ENCODE results near the gene ARHGAP22.

Gene ARHGAP22

GRCh38 chr10:48556713-48557112 is 48.2 kb downstream of the ARHGAP22 start:
- TF ChIP-seq GABPA (IDR thresholded peaks at IDR 0.05; ENCODE audit: low read depth): no peak
- TF ChIP-seq, protein P1, sequence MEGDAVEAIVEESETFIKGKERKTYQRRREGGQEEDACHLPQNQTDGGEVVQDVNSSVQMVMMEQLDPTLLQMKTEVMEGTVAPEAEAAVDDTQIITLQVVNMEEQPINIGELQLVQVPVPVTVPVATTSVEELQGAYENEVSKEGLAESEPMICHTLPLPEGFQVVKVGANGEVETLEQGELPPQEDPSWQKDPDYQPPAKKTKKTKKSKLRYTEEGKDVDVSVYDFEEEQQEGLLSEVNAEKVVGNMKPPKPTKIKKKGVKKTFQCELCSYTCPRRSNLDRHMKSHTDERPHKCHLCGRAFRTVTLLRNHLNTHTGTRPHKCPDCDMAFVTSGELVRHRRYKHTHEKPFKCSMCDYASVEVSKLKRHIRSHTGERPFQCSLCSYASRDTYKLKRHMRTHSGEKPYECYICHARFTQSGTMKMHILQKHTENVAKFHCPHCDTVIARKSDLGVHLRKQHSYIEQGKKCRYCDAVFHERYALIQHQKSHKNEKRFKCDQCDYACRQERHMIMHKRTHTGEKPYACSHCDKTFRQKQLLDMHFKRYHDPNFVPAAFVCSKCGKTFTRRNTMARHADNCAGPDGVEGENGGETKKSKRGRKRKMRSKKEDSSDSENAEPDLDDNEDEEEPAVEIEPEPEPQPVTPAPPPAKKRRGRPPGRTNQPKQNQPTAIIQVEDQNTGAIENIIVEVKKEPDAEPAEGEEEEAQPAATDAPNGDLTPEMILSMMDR (IDR thresholded peaks at IDR 0.05; ENCODE audit: insufficient read depth, low read length): no peak
- TF ChIP-seq, protein P2, sequence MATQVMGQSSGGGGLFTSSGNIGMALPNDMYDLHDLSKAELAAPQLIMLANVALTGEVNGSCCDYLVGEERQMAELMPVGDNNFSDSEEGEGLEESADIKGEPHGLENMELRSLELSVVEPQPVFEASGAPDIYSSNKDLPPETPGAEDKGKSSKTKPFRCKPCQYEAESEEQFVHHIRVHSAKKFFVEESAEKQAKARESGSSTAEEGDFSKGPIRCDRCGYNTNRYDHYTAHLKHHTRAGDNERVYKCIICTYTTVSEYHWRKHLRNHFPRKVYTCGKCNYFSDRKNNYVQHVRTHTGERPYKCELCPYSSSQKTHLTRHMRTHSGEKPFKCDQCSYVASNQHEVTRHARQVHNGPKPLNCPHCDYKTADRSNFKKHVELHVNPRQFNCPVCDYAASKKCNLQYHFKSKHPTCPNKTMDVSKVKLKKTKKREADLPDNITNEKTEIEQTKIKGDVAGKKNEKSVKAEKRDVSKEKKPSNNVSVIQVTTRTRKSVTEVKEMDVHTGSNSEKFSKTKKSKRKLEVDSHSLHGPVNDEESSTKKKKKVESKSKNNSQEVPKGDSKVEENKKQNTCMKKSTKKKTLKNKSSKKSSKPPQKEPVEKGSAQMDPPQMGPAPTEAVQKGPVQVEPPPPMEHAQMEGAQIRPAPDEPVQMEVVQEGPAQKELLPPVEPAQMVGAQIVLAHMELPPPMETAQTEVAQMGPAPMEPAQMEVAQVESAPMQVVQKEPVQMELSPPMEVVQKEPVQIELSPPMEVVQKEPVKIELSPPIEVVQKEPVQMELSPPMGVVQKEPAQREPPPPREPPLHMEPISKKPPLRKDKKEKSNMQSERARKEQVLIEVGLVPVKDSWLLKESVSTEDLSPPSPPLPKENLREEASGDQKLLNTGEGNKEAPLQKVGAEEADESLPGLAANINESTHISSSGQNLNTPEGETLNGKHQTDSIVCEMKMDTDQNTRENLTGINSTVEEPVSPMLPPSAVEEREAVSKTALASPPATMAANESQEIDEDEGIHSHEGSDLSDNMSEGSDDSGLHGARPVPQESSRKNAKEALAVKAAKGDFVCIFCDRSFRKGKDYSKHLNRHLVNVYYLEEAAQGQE (IDR thresholded peaks at IDR 0.05; ENCODE audit: insufficient replicate concordance, low read depth): no peak
- TF ChIP-seq SPI1 (IDR thresholded peaks at IDR 0.05; ENCODE audit: borderline replicate concordance, low read depth): no peak
- TF ChIP-seq POLR2AphosphoS5 (IDR thresholded peaks at IDR 0.05; ENCODE audit: low read depth): no peak
- Histone ChIP-seq H3K4me3 (replicated peaks; ENCODE audit: insufficient read depth, low read length) (no peak overlapping the region), H3K27ac (replicated peaks) (no peak overlapping the region), H3K27me3 (ENCODE audit: insufficient read depth, poor library complexity, severe bottlenecking) (no peaks in the 10 kb centered on the region)
- no peak for DNase-seq (ENCODE audit: low read depth in 1 of 2, low spot score in 1 of 2)

- Histone ChIP-seq H3K27ac (replicated peaks) (no peak overlapping the region), H3K4me3 (replicated peaks; ENCODE audit: insufficient read depth, low read length) (no peak overlapping the region), H3K27me3 (ENCODE audit: insufficient read depth, poor library complexity, severe bottlenecking) (no peaks in the 10 kb centered on the region)
- DNase-seq (ENCODE audit: low read depth in 1 of 2, low spot score in 1 of 2): no peak
- TF ChIP-seq GABPA (IDR thresholded peaks at IDR 0.05; ENCODE audit: low read depth): no peak
- no peak for TF ChIP-seq SPI1 (IDR thresholded peaks at IDR 0.05; ENCODE audit: borderline replicate concordance, low read depth)
- no peak for TF ChIP-seq POLR2AphosphoS5 (IDR thresholded peaks at IDR 0.05; ENCODE audit: low read depth)
- TF ChIP-seq, protein P2 (IDR thresholded peaks at IDR 0.05; ENCODE audit: insufficient replicate concordance, low read depth): no peak
- TF ChIP-seq, protein P1 (IDR thresholded peaks at IDR 0.05; ENCODE audit: insufficient read depth, low read length): no peak
Measured at GRCh38 chr10:48556065-48556464, 48.8 kb downstream of the ARHGAP22 start.

- DNase-seq (ENCODE audit: low read depth in 1 of 2, low spot score in 1 of 2): no peak
- no peak overlapping the region for H3K27ac ChIP-seq (replicated peaks)
- no peak for TF ChIP-seq SPI1 (IDR thresholded peaks at IDR 0.05; ENCODE audit: borderline replicate concordance, low read depth)
- TF ChIP-seq POLR2AphosphoS5 (IDR thresholded peaks at IDR 0.05; ENCODE audit: low read depth): no peak
- no peak for TF ChIP-seq GABPA (IDR thresholded peaks at IDR 0.05; ENCODE audit: low read depth)
- TF ChIP-seq, protein P1 (IDR thresholded peaks at IDR 0.05; ENCODE audit: insufficient read depth, low read length): no peak
- TF ChIP-seq, protein P2 (IDR thresholded peaks at IDR 0.05; ENCODE audit: insufficient replicate concordance, low read depth): no peak
- no peaks in the 10 kb centered on the region for H3K27me3 ChIP-seq (ENCODE audit: insufficient read depth, poor library complexity, severe bottlenecking)
- H3K4me3 ChIP-seq (replicated peaks; ENCODE audit: insufficient read depth, low read length): no peak overlapping the region
Measured at GRCh38 chr10:48555310-48556042, 49.4 kb downstream of the ARHGAP22 start.
